Esophagus squamous epithelium (tissue), 4 donors: ENCODE measurements around the gene SFXN5.

Experiments
- CTCF ChIP-seq, 6 experiments: fragments of 450-650 bp in 4 of 6; fragments of 200-600 bp in 2 of 6; sonication (generic) in 2 of 6; IDR thresholded peaks; one replicate each; pipeline ENCODE4 v1.5.1; 2016 to 2019; ENCODE audit warnings: antibody characterized with exemption in 6 of 6, mild to moderate bottlenecking in 4 of 6, moderate library complexity in 4 of 6
- POLR2A ChIP-seq, 4 donors: fragments of 450-650 bp; IDR thresholded peaks; one replicate each; pipeline ENCODE4 v1.6.1; 2017; ENCODE audit warnings: antibody characterized with exemption in 4 of 4, mild to moderate bottlenecking in 4 of 4, moderate library complexity in 3 of 4

GRCh38 chr2:73114273-73114867, 42.9 kb upstream of the SFXN5 start:
- no peak for TF ChIP-seq CTCF (IDR thresholded peaks at IDR 0.05)
- TF ChIP-seq POLR2A (IDR thresholded peaks at IDR 0.05), result no peak
